K562 (cell line): ENCODE data around the gene PNPLA2. TPM values are rescaled to one million over a fixed set of nuclear protein-coding genes. Genes with fewer than 3 reads are reported as not detected.

ENCODE experiments used
- ATAC-seq: fragments of 200-7000 bp; cut with Tn5 transposase; 3 replicates; pipeline ENCODE4 v1.9.1; 2020; ENCODE audit warnings: moderate library complexity
- BruUV-seq: library from RNA; stranded (reverse); fragments of 400-500 nt; replicated peaks from 2 replicates; lab custom pipeline; 2021; lab: Mats Ljungman, UMichigan
- CTCF ChIA-PET: fragments of 300-600 bp; formaldehyde crosslinking; extraction: SDS; loops from one replicate; lab custom pipeline; 2021; ENCODE audit warnings: low intra/inter-chr PET ratio; lab: Yijun Ruan, JAX
- POLR2A ChIA-PET: fragments of 300-600, 350-650 bp; sonication (Branson Sonifier 250); formaldehyde crosslinking; extraction: SDS; loops from one replicate; lab custom pipeline; 2021; ENCODE audit warnings: antibody characterized with exemption, inconsistent platforms; lab: Yijun Ruan, JAX
- DNase-seq, 4 experiments: peaks; one replicate each; pipeline versions ENCODE4 v3.0.0 to v3.0.0-alpha.2; 2011 to 2018; ENCODE audit warnings: low spot score in 3 of 4, mixed read lengths in 3 of 4; ENCODE audit errors: extremely low read depth in 1 of 4
- FAIRE-seq: peaks from 2 replicates; lab custom pipeline; 2011; peaks lifted over from hg19 to GRCh38; lab: Jason Lieb, UNC
- H2AFZ ChIP-seq: 2 replicates; pipeline ENCODE4 v1.6.0; 2011; ENCODE audit warnings: low read depth, low read length, control low read depth, inconsistent platforms
- H3K27ac ChIP-seq: fragments of 200-600 bp; 3 replicates; pipeline ENCODE4 v1.8.0; 2011; ENCODE audit warnings: low read depth, mild to moderate bottlenecking, control low read depth, inconsistent platforms, low read length, moderate library complexity, mixed read lengths; ENCODE audit errors: extremely low read depth
- H3K27me3 ChIP-seq, 2 experiments: fragments of 300-600 bp in 1 of 2; 2 replicates in 1 of 2; 3 replicates in 1 of 2; pipeline versions ENCODE4 v1.6.0 to v1.8.0; 2011; ENCODE audit warnings: inconsistent platforms in 2 of 2, low read length in 2 of 2, mild to moderate bottlenecking in 1 of 2, mixed read lengths in 1 of 2, moderate library complexity in 1 of 2; ENCODE audit not compliant: control insufficient read depth in 2 of 2, insufficient read depth in 2 of 2
- H3K36me3 ChIP-seq: fragments of 300-600 bp; 3 replicates; pipeline ENCODE4 v1.8.0; 2011; ENCODE audit warnings: mild to moderate bottlenecking, low read length, inconsistent platforms; ENCODE audit not compliant: control insufficient read depth, insufficient read depth
- H3K4me1 ChIP-seq, 2 experiments: fragments of 200-600 bp in 1 of 2; replicated peaks in 1 of 2; 2 replicates in 1 of 2; 3 replicates in 1 of 2; pipeline versions ENCODE4 v1.5.1 to v1.8.0; 2011; ENCODE audit warnings: inconsistent platforms in 2 of 2, low read length in 2 of 2, mild to moderate bottlenecking in 1 of 2, mixed read lengths in 1 of 2, moderate library complexity in 1 of 2; ENCODE audit not compliant: control insufficient read depth in 2 of 2, insufficient read depth in 2 of 2
- H3K4me2 ChIP-seq: 2 replicates; pipeline ENCODE4 v1.6.1; 2011; ENCODE audit warnings: low read length, control low read depth, inconsistent platforms, mixed read lengths; ENCODE audit not compliant: insufficient read depth
- H3K4me3 ChIP-seq: fragments of 200-600 bp; sonication (generic), shearing (Covaris generic); 2 replicates; pipeline ENCODE4 v1.5.1; 2016; ENCODE audit warnings: control low read depth, inconsistent platforms
- H3K79me2 ChIP-seq: fragments of 200-600 bp; 3 replicates; pipeline ENCODE4 v1.8.0; 2011; ENCODE audit warnings: low read length, inconsistent platforms; ENCODE audit not compliant: control insufficient read depth, insufficient read depth
- H3K9ac ChIP-seq, 2 experiments: 2 replicates each; pipeline versions ENCODE4 v1.6.0 to v1.6.1; 2011; ENCODE audit warnings: low read depth in 2 of 2, low read length in 2 of 2, control low read depth in 1 of 2, inconsistent platforms in 1 of 2, mild to moderate bottlenecking in 1 of 2, mixed read lengths in 1 of 2; ENCODE audit not compliant: insufficient read depth in 1 of 2
- H3K9me1 ChIP-seq: one replicate; pipeline ENCODE4 v1.6.0; 2011; ENCODE audit warnings: inconsistent platforms, mild to moderate bottlenecking, low read length, moderate library complexity; ENCODE audit not compliant: control insufficient read depth, insufficient read depth
- H3K9me3 ChIP-seq: replicated peaks from 2 replicates; pipeline ENCODE4 v1.5.1; 2011; ENCODE audit warnings: low read depth, low read length, inconsistent platforms; ENCODE audit not compliant: control insufficient read depth, insufficient read depth
- H4K20me1 ChIP-seq: replicated peaks from 2 replicates; pipeline ENCODE4 v1.6.1; 2011; ENCODE audit warnings: low read length, inconsistent platforms, mixed read lengths; ENCODE audit not compliant: control insufficient read depth, insufficient read depth
- C11orf30 ChIP-seq: fragments of 450-650 bp; IDR thresholded peaks from 2 replicates; pipeline ENCODE4 v1.6.1; 2016; ENCODE audit warnings: low read depth, mild to moderate bottlenecking
- DDX20 ChIP-seq: fragments of 450-650 bp; IDR thresholded peaks from 2 replicates; pipeline ENCODE4 v1.6.1; 2016; ENCODE audit warnings: missing genetic modification characterization, low read depth, mild to moderate bottlenecking, missing compliant biosample characterization, moderate library complexity
- FOXA1 ChIP-seq: fragments of 450-650 bp; IDR thresholded peaks from 2 replicates; pipeline ENCODE4 v1.6.1; 2016; ENCODE audit warnings: mild to moderate bottlenecking, borderline replicate concordance
- GABPB2 ChIP-seq: fragments of 250-450 bp; sonication (Bioruptor Pico); conservative IDR thresholded peaks from 2 replicates; pipeline ENCODE4 v1.5.1; 2021; ENCODE audit warnings: mild to moderate bottlenecking
- HDAC6 ChIP-seq: IDR thresholded peaks from 2 replicates; pipeline ENCODE4 v1.6.1; 2012; ENCODE audit warnings: low read depth, mild to moderate bottlenecking, control low read depth, inconsistent platforms, low read length, moderate library complexity
- HMBOX1 ChIP-seq: sonication (generic); IDR thresholded peaks from 2 replicates; pipeline ENCODE4 v1.6.1; 2016
- KLF13 ChIP-seq: fragments of 450-650 bp; IDR thresholded peaks from 2 replicates; pipeline ENCODE4 v1.6.1; 2016; ENCODE audit warnings: missing genetic modification characterization, low read depth, mild to moderate bottlenecking, missing compliant biosample characterization, moderate library complexity, borderline replicate concordance
- NBN ChIP-seq: fragments of 450-650 bp; IDR thresholded peaks from 2 replicates; pipeline ENCODE4 v1.6.1; 2016; ENCODE audit warnings: low read depth, mild to moderate bottlenecking
- PHB ChIP-seq: fragments of 250-450 bp; sonication (Bioruptor Pico); IDR thresholded peaks from 2 replicates; pipeline ENCODE4 v1.5.0; 2021
- PML ChIP-seq: IDR thresholded peaks from 2 replicates; pipeline ENCODE4 v1.6.1; 2012; ENCODE audit warnings: low read length, inconsistent platforms
- POLR2AphosphoS5 ChIP-seq: IDR thresholded peaks from 2 replicates; pipeline ENCODE4 v1.6.1; 2011; ENCODE audit warnings: mild to moderate bottlenecking, low read depth, low read length, moderate library complexity; ENCODE audit not compliant: control insufficient read depth, insufficient read depth
- SP1 ChIP-seq: sonication (generic); formaldehyde crosslinking; IDR thresholded peaks from 2 replicates; pipeline ENCODE4 v1.8.1; 2022; ENCODE audit warnings: mild to moderate bottlenecking, missing genetic modification reagents
- TOE1 ChIP-seq, 2 experiments: fragments of 450-650 bp in 1 of 2; sonication (generic) in 1 of 2; formaldehyde crosslinking in 1 of 2; IDR thresholded peaks; 2 replicates each; pipeline versions ENCODE4 v1.7.1 to v1.8.0; 2016 to 2022; ENCODE audit warnings: borderline replicate concordance in 2 of 2, mild to moderate bottlenecking in 2 of 2, antibody characterized with exemption in 1 of 2, inconsistent platforms in 1 of 2, low read depth in 1 of 2, missing genetic modification reagents in 1 of 2, moderate library complexity in 1 of 2
- ZNF121 ChIP-seq: sonication (generic); formaldehyde crosslinking; conservative IDR thresholded peaks from 2 replicates; pipeline ENCODE4 v1.8.0; 2022; ENCODE audit warnings: missing genetic modification reagents
- ZNF253 ChIP-seq: fragments of 250-450 bp; sonication (Bioruptor Pico); conservative IDR thresholded peaks from 2 replicates; pipeline ENCODE4 v1.6.1; 2021; ENCODE audit warnings: mild to moderate bottlenecking
- ZNF644 ChIP-seq: fragments of 200-800 bp; sonication (Bioruptor generic); IDR thresholded peaks from 2 replicates; pipeline ENCODE4 v1.6.1; 2016; ENCODE audit warnings: low read depth, missing genetic modification characterization, missing compliant biosample characterization
- ZNF780A ChIP-seq: fragments of 250-450 bp; sonication (Bioruptor Pico); IDR thresholded peaks from 2 replicates; pipeline ENCODE4 v1.5.0; 2021; ENCODE audit warnings: mild to moderate bottlenecking
- WGBS: fragments of 100-300 bp; shearing (Covaris generic); methylation state at CpG from one replicate; pipeline ENCODE4 v1.1.6; 2016; ENCODE audit warnings: low coverage, mixed read lengths; ENCODE audit not compliant: insufficient coverage; ENCODE audit errors: missing lambda C conversion rate; 5-methylcytosine and 5-hydroxymethylcytosine counted together
- in situ Hi-C: fragments of 300-500 bp; cut with MboI; formaldehyde crosslinking; loops from 4 replicates; pipeline ENCODE4 v1.15.0; 2018; ENCODE audit warnings: inconsistent platforms, mixed read lengths
- intact Hi-C: fragments of 100-400 bp; cut with micrococcal nuclease; formaldehyde crosslinking; loops from 2 replicates; pipeline ENCODE4 v1.14.2; 2022
- polyA plus RNA-seq, 8 experiments: library from polyadenylated mRNA; depleted of rRNA in 4 of 8; stranded (reverse) in 5 of 8; unstranded in 3 of 8; fragments of >200 nt; fragmentation: Nextera tagmentation in 2 of 8; fragmentation: Illumina TruSeq in 1 of 8; extraction: Ambion mirVana in 2 of 8; extraction: Trizol in 1 of 8; gene quantifications; 2 replicates each; pipeline versions ENCODE4 v1.2.1 to v1.2.3, GENCODE V29; 2011 to 2014; ENCODE audit warnings: inconsistent platforms in 1 of 8, missing spikeins in 1 of 8
- total RNA-seq, 7 experiments: library from RNA; depleted of rRNA in 6 of 7; stranded (reverse); fragments of >200 nt in 6 of 7; fragmentation: Illumina TruSeq in 2 of 7; extraction: Trizol in 2 of 7; gene quantifications; 2 replicates each; pipeline versions ENCODE4 v1.2.1 to v1.2.3, GENCODE V29; 2011 to 2021; ENCODE audit warnings: low replicate concordance in 1 of 7
- TF ChIP-seq, protein P1 (sequence below): sonication (generic); formaldehyde crosslinking; IDR thresholded peaks from 2 replicates; pipeline ENCODE4 v1.8.0; 2022; ENCODE audit warnings: mild to moderate bottlenecking, missing genetic modification reagents
- TF ChIP-seq, protein P2 (sequence below): fragments of 450-650 bp; formaldehyde crosslinking; conservative IDR thresholded peaks from 2 replicates; pipeline ENCODE4 v1.4.0; 2022; ENCODE audit warnings: mild to moderate bottlenecking, missing genetic modification characterization
- TF ChIP-seq, protein P3 (sequence below): fragments of 450-650 bp; IDR thresholded peaks from 2 replicates; pipeline ENCODE4 v1.6.1; 2016; ENCODE audit warnings: low read depth, mild to moderate bottlenecking, moderate library complexity

PNPLA2 gene
- total and polyA plus RNA-seq, 9 of the 15 experiments (the other 6 are each of a cell fraction or from before 2014, with no cell fraction given): 0.39 to 87.1 (median 8.4) TPM

DNA sequence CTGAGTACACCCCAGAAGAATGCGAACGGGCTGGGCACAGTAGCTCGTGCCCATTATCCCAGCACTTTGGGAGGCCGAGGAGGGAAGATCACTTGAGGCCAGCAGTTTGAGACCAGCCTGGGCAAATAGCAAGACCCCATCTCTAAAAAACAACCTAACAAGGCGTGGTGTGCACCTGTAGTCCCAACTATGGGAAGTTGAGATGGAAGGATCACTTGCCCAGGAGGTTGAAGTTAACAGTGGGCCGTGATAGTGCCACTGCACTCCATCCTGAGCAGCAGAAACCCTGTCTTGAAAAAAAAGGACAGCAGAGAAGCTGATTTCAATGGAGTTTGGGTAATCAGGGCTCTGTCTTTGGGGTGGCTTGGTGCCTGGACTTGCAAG, 5.7 kb upstream of the PNPLA2 start:
- 91% methylated on average over 6 of the region's 6 CpGs for WGBS
- Histone ChIP-seq H3K9me3 (no peaks in the 10 kb centered on the region), H3K27me3 (no peaks in the 10 kb centered on the region), H3K36me3 (peaks cover 48% of the 10 kb centered on the region), H3K4me1 (peaks cover 14 to 46% of the 10 kb centered on the region in 2 experiments; a peak in 4 of 5 replicates), H4K20me1 (peaks cover 24% of the 10 kb centered on the region), H3K9ac (peak overlapping the region in 1 of 2 experiments; percentile 84; a peak in 2 of 4 replicates), H3K27ac (peak overlapping the region; percentile 39), H3K4me2 (no peak overlapping the region), H3K4me3 (no peak overlapping the region), H2AFZ (no peak overlapping the region), H3K9me1 (peaks cover 3% of the 10 kb centered on the region), H3K79me2 (peaks cover 56% of the 10 kb centered on the region)
- no peak for ATAC-seq
- intact Hi-C loops: no loop called here
- no peak for FAIRE-seq
- in situ Hi-C loops: no loop called here
- POLR2A ChIA-PET: interaction anchor here (0.6 to 2.5 kb wide), 4 partner anchors 9 to 62 kb away, joined by 3 to 12 read pairs (median 4); no protein-coding TSS in a partner anchor
- DNase-seq: no peak
- no TSS peak for BruUV-seq
- CTCF ChIA-PET: no interaction called here
- TF ChIP-seq PML (0 out of 2 replicates have a peak, but pooled peaks have one; percentile 41), HDAC6 (no peak), PHB (no peak), KLF13 (no peak), ZNF253 (CRISPR knock-in tag) (peak; percentile 67; the same call in 1 of the 2 replicates), FOXA1 (no peak), POLR2AphosphoS5 (peak; percentile 49; the same call in 1 of the 2 replicates), GABPB2 (peak; percentile 70; the same call in 1 of the 2 replicates), ZNF644 (no peak), DDX20 (tag) (no peak), NBN (no peak), ZNF121 (peak; percentile 97), TOE1 (IDR thresholded peaks at IDR 0.05; ENCODE audit: borderline replicate concordance) (no peak), TOE1 (CRISPR knock-in tag; IDR thresholded peaks at IDR 0.05; ENCODE audit: borderline replicate concordance, low read depth) (no peak), C11orf30 (no peak), SP1 (CRISPR knock-in tag) (0 out of 2 replicates have a peak, but pooled peaks have one; percentile 4), HMBOX1 (no peak), ZNF780A (CRISPR knock-in tag) (no peak)
- TF ChIP-seq, protein P1, sequence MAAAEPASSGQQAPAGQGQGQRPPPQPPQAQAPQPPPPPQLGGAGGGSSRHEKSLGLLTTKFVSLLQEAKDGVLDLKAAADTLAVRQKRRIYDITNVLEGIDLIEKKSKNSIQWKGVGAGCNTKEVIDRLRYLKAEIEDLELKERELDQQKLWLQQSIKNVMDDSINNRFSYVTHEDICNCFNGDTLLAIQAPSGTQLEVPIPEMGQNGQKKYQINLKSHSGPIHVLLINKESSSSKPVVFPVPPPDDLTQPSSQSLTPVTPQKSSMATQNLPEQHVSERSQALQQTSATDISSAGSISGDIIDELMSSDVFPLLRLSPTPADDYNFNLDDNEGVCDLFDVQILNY: peak; percentile 79
- TF ChIP-seq, protein P2, sequence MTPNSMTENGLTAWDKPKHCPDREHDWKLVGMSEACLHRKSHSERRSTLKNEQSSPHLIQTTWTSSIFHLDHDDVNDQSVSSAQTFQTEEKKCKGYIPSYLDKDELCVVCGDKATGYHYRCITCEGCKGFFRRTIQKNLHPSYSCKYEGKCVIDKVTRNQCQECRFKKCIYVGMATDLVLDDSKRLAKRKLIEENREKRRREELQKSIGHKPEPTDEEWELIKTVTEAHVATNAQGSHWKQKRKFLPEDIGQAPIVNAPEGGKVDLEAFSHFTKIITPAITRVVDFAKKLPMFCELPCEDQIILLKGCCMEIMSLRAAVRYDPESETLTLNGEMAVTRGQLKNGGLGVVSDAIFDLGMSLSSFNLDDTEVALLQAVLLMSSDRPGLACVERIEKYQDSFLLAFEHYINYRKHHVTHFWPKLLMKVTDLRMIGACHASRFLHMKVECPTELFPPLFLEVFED: 0 out of 2 replicates have a peak, but pooled peaks have one; percentile 3
- TF ChIP-seq, protein P3, sequence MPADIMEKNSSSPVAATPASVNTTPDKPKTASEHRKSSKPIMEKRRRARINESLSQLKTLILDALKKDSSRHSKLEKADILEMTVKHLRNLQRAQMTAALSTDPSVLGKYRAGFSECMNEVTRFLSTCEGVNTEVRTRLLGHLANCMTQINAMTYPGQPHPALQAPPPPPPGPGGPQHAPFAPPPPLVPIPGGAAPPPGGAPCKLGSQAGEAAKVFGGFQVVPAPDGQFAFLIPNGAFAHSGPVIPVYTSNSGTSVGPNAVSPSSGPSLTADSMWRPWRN: no peak
